ENCODE measurements around the gene ARHGAP19. TPM values are rescaled to one million over a fixed set of nuclear protein-coding genes. Genes with fewer than 3 reads are reported as not detected.

The ARHGAP19 gene
- total RNA-seq, 1 donor = 8.7 TPM

DNA sequence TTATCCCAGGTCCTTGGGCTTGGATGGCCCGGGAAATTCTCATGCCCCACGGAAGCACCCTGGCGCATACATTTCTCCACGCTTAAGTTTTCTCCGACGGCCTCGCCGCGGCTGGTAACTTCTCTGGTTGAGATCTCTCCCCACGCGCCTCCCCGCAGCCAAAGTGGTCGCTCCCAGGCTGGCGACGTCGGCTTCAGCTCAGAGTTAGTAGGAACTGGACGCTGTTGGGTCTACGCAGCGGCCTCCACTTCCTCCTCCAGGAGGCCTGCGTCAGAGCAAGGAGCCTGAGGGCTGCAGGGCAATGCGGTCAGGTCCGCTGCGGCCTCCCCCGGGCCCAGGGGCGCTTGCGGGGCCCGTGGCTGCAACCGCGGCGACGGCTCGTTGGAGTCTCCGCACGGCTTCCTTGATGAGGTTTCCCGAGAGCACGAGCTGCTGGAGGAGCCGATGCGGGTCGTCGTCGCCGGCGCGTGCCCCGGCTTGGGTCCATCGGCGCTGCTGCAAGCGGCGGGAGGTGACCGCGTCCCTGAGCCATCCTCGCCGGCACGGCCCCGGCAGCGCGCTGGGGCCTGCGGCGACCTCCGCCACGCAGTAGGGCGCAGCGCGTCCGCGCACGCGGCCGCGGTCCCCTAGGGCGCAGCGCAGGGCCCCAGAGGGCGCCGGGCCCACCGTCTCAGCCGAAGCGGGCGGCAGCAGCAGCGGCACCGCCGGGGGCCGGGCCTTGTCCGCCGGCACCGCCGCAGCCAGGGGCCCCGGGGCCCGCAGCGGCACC lies 41.3 kb upstream of the ARHGAP19 start:
- peaks cover 14% of the 10 kb centered on the region for H3K79me2 ChIP-seq (ENCODE audit: insufficient read depth, low read length)
- DNase-seq (ENCODE audit: insufficient read length, low spot score, missing footprints) = peak; percentile 87
- H3K4me2 ChIP-seq (ENCODE audit: insufficient read depth, low read length) = peak overlapping the region; percentile 90
- peaks cover 20% of the 10 kb centered on the region for H3K4me1 ChIP-seq (ENCODE audit: insufficient read depth, low read length)
- peak overlapping the region; percentile 49 for H3K27ac ChIP-seq (ENCODE audit: low read depth, low read length)
- peak overlapping the region; percentile 89 for H2AFZ ChIP-seq (ENCODE audit: low read length)
- no peak for TF ChIP-seq CTCF (IDR thresholded peaks at IDR 0.05; ENCODE audit: extremely low read depth, low read depth, low read length)
- H3K27me3 ChIP-seq (ENCODE audit: insufficient read depth, low read length) = peaks cover 34% of the 10 kb centered on the region
- peak overlapping the region; percentile 84 for H3K4me3 ChIP-seq (ENCODE audit: insufficient read depth, low read length)
- no peaks in the 10 kb centered on the region for H4K20me1 ChIP-seq (ENCODE audit: insufficient read depth, low read length)
- no peaks in the 10 kb centered on the region for H3K36me3 ChIP-seq (ENCODE audit: insufficient read depth, low read length)
- no peaks in the 10 kb centered on the region for H3K9me3 ChIP-seq (ENCODE audit: low read depth, low read length)

- no peak for TF ChIP-seq CTCF (IDR thresholded peaks at IDR 0.05; ENCODE audit: extremely low read depth, low read depth, low read length)
- H3K4me3 ChIP-seq (ENCODE audit: insufficient read depth, low read length) = peak overlapping the region; percentile 84
- H3K9me3 ChIP-seq (ENCODE audit: low read depth, low read length) = no peaks in the 10 kb centered on the region
- no peaks in the 10 kb centered on the region for H3K36me3 ChIP-seq (ENCODE audit: insufficient read depth, low read length)
- H3K27me3 ChIP-seq (ENCODE audit: insufficient read depth, low read length) = peaks cover 31% of the 10 kb centered on the region
- H3K79me2 ChIP-seq (ENCODE audit: insufficient read depth, low read length) = peaks cover 14% of the 10 kb centered on the region
- peak overlapping the region; percentile 49 for H3K27ac ChIP-seq (ENCODE audit: low read depth, low read length)
- H4K20me1 ChIP-seq (ENCODE audit: insufficient read depth, low read length) = no peaks in the 10 kb centered on the region
- DNase-seq (ENCODE audit: insufficient read length, low spot score, missing footprints) = peak; percentile 93
- peak overlapping the region; percentile 89 for H2AFZ ChIP-seq (ENCODE audit: low read length)
- peak overlapping the region; percentile 90 for H3K4me2 ChIP-seq (ENCODE audit: insufficient read depth, low read length)
- H3K4me1 ChIP-seq (ENCODE audit: insufficient read depth, low read length) = peaks cover 20% of the 10 kb centered on the region
Measured at GRCh38 chr10:97333351-97333600, 40.8 kb upstream of the ARHGAP19 start.

- peaks cover 20% of the 10 kb centered on the region for H3K4me1 ChIP-seq (ENCODE audit: insufficient read depth, low read length)
- peaks cover 26% of the 10 kb centered on the region for H3K27me3 ChIP-seq (ENCODE audit: insufficient read depth, low read length)
- peak overlapping the region; percentile 49 for H3K27ac ChIP-seq (ENCODE audit: low read depth, low read length)
Measured at GRCh38 chr10:97332591-97333350, 40.3 kb upstream of the ARHGAP19 start.

More at GRCh38 chr10:97332591-97333350, 40.3 kb upstream of the ARHGAP19 start:
- peak; percentile 45 for TF ChIP-seq CTCF (IDR thresholded peaks at IDR 0.05; ENCODE audit: extremely low read depth, low read depth, low read length)
- DNase-seq (ENCODE audit: insufficient read length, low spot score, missing footprints) = peak; percentile 97
- Histone ChIP-seq H3K4me3 (ENCODE audit: insufficient read depth, low read length) (peak overlapping the region; percentile 84), H3K36me3 (ENCODE audit: insufficient read depth, low read length) (no peaks in the 10 kb centered on the region), H3K79me2 (ENCODE audit: insufficient read depth, low read length) (peaks cover 14% of the 10 kb centered on the region), H3K9me3 (ENCODE audit: low read depth, low read length) (no peaks in the 10 kb centered on the region), H2AFZ (ENCODE audit: low read length) (peak overlapping the region; percentile 89), H3K4me2 (ENCODE audit: insufficient read depth, low read length) (peak overlapping the region; percentile 90), H4K20me1 (ENCODE audit: insufficient read depth, low read length) (no peaks in the 10 kb centered on the region)

Measured in osteoblast (primary cell).